WI38 (cell line): ENCODE data around the gene TSPAN32.

Source experiments
- H3K4me3 ChIP-seq: 2 replicates; pipeline ENCODE4 v1.5.1; 2011; ENCODE audit warnings: low read depth, mild to moderate bottlenecking, control low read depth, low read length
- TF ChIP-seq, protein P1 (sequence below): IDR thresholded peaks from 2 replicates; pipeline ENCODE4 v1.5.1; 2012; ENCODE audit warnings: low read depth, mild to moderate bottlenecking, control low read depth, low read length

Gene TSPAN32

DNA sequence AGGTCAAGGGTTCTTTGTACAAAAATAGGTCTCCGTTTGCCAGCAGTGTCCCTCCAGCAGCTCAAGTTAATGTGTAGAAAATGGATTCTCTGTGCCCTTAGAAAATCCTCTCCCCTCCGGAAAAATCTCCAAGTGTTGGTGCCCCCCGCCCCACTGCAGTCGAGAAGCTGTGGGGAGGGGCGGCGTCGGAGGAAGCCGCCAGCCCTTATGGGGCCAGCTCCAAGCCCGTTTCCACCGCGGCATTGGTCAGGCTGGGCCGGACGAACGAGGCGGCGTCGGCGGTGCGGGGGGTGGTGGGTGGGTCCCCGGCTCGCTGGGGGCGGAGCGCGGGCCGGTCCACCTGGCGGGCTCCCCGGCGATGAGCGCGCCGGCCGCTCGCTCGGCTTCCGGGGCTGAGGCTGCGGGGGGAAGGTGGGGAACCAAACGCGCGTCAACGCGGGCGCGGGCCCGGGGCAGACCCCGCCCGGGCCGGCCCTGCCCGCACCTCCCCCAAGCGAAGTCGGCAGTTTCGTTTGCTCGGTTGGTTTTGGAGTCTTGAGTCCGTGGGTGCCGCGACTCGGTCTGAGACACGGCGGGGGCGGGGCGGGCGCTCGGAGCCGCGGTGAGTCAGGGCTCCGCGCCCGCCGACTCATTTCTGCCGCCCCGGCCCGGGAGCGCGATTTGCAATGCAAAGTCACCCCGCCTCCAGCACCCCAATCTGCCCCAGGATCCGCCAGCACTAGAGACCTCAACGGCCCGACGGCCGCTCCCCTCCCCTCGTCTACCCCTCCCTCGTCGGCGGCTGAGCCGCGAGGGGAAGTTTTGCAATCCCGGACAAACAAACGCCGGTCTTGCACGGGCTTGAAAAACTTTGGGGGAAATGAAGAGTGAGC is 32.8 kb upstream of the TSPAN32 start:
- no peak overlapping the region for H3K4me3 ChIP-seq
- TF ChIP-seq, protein P1, sequence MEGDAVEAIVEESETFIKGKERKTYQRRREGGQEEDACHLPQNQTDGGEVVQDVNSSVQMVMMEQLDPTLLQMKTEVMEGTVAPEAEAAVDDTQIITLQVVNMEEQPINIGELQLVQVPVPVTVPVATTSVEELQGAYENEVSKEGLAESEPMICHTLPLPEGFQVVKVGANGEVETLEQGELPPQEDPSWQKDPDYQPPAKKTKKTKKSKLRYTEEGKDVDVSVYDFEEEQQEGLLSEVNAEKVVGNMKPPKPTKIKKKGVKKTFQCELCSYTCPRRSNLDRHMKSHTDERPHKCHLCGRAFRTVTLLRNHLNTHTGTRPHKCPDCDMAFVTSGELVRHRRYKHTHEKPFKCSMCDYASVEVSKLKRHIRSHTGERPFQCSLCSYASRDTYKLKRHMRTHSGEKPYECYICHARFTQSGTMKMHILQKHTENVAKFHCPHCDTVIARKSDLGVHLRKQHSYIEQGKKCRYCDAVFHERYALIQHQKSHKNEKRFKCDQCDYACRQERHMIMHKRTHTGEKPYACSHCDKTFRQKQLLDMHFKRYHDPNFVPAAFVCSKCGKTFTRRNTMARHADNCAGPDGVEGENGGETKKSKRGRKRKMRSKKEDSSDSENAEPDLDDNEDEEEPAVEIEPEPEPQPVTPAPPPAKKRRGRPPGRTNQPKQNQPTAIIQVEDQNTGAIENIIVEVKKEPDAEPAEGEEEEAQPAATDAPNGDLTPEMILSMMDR: no peak

DNA sequence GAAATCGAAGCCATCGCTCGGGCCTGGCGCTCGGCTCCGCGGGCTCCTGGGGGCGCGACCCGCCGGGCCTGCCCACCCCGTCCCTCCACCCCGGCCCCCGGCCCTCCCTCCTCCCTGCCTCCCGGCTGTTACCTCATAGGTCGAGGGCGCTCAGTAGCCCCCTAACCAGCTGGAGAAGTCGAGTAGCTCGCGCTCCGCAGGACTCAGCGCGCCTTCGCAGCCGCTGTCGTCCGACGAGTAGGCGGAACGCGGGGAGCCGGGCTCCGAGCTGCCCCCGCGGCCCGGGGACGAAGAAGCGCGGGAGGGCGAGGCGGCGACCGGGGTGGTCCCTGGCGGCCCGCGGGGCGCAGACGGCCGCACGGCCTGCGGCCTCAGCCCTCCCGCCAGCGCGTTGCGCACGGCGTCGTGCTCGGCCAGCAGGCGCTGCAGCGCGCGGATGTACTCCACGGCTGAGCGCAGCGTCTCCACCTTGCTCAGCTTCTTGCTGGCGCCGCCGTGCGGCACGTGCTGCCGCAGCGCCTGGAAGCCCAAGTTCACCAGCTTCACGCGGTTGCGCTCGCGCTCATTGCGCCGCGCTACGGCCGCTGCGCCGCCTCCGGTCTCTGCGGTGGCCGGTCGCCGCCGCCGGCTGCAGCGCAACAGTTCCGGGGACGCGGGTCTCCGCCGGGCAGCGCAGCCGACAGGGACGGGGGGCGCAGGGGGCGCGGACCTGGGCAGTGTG is 32.1 kb upstream of the TSPAN32 start:
- TF ChIP-seq, protein P1: no peak
- no peak overlapping the region for H3K4me3 ChIP-seq

DNA sequence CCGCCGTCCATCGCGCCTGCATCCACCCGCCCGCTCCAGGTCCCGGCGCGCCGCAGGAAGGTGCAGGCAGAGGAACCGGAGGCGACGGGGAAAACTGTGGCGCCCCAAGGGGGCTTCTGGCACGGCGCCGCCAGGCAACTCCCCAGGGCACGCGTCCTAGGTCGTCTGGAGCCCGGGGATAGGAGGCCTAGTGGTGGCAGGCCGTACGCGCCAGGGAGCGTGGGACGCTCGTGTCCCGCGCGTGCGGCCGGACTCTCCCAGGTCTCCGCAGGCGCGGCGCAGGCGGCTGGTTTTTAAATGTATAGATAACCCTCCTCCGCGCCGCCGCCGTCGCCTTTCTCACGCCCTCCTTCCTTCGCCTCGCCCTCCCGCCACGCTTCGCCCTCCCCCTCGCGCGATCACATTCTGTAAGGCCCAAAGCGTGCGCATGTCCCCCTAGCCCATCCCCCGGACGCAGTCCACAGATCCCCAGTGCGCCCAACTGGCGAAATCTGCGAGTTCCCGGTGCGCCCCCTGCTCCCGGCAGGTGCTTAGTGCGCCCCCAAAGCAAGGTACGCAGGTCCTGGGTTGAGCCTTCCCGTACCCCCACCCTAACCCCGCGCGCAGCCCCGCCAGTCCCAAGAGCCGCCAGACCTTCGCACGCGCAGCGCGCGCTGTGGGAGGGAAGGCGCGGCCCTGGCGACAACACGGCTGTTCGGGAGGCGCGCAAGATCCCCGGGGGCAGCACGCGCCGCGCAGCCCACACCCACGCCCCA is 31.3 kb upstream of the TSPAN32 start, which contains the start of gene ASCL2:
Gene ASCL2 (minus strand): TSS at position 267 of the 755 bp plus-strand sequence. CDS start 256 bp downstream, at position 11.
- TF ChIP-seq, protein P1: no peak
- no peak within 1 kb of the TSS for H3K4me3 ChIP-seq

DNA sequence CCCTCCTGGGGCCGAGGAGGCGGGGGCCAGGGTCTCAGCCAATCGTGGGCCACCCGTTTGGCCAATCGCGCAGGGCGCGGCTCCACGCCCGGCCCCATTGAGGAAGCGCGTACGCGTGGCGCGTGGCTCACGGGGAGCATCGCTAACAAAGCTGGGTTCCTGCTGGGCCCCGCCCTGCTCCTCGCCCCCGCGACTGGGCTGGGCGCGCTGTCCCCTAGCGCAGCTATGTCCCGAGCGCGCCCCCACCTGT is 30.8 kb upstream of the TSPAN32 start:
- no peak overlapping the region for H3K4me3 ChIP-seq

DNA sequence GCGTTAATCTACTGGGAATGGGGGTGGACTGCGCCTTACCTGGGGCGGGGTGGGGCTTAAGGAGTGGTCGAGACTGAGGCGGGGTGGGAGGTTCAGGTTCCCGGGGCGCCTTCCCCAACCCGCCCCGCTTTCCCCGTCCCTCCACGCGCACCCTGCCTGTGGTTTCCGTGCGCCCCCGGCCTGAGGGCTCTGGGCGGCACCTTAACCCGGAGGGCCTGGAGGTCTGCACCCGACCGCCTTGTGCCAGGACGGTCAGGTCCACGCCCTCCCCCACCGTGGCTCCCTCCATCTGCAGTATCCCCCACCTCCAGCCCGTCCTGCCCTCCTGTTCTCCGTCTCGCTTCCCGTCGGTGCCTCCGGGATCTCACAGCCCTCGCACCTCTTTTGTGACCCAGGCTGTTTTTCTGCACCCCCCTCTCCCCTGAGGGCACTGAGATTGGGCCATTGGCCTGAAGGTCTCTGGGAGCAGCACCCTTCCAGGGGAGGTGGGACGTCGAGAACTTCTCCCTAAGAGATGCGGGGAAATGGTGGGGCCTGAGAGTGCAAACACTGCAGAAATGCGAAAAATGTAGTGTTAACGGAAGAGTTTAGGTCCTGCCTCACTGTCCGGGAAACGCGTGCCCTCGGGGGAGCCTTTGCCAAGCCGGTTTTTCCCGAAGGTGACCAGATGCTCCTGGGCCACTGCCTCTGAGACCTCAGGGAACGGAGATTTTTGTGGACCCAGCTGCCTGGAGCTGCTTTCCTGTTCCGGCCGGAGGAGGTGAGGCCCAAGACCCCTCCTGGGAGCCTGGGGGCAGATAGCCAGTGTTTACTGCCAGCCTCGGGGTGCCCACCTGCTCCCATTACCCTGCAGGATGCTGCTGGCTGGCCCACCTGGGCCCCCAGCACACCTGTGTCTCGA is 30.2 kb upstream of the TSPAN32 start:
- H3K4me3 ChIP-seq: no peak overlapping the region
- TF ChIP-seq, protein P1: no peak

More for the DNA sequence above, 30.8 kb upstream of the TSPAN32 start:
- TF ChIP-seq, protein P1: no peak

DNA sequence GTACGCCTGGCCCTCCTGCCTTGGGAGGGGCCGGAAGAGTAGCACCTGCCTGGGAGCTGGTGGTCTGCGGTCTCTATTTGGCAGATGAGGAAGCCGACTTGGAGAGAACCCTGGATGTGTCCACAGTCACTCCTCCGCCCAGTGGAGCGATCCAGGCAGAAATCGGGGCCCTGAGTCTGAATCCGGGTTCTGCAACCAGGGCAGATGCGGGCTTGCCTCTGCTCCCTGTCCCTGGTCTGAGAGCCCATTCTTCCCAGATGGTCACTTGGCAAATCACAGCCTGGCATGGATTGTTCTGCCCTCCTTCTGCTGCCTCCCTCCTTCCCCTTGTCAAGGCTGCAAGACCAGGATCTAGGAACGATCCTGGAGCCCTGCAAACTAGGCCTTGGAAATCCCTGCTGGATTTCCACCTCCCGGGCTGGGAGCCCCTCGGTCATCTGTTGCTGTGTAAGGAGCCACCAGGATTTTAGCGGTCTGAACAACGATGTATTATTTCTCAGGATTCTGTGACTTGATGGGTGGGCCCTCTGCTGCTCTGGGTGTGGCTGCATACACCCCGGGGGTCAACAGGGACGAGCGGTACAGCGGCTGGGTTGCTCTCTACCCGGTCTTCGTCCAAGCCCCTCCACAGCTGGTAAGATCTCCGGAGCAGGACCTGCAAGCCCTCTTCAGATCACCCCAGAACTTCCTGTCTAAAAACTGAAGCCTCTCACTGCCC is 29.4 kb upstream of the TSPAN32 start:
- no peak overlapping the region for H3K4me3 ChIP-seq
- TF ChIP-seq, protein P1: no peak
